Transverse colon (tissue), 4 donors: ENCODE results near the gene SYDE2. TPM values are rescaled to one million over a fixed set of nuclear protein-coding genes. Genes with fewer than 3 reads are reported as not detected.
A peak's percentile ranks its signal among the peaks of the same experiment; 100 is the strongest.

Experiments used
- DNase-seq: peaks from one replicate; pipeline ENCODE4 v3.0.0-alpha.2; 2019
- H3K27ac ChIP-seq, 4 donors: fragments of 200-600 bp; sonication (generic); 2 replicates each; pipeline ENCODE4 v1.5.1; 2016 to 2018; ENCODE audit warnings: inconsistent platforms in 4 of 4
- H3K27me3 ChIP-seq: fragments of 200-600 bp; sonication (generic); 2 replicates; pipeline ENCODE4 v1.5.1; 2017; ENCODE audit warnings: inconsistent platforms
- H3K36me3 ChIP-seq, 4 donors: fragments of 200-600 bp; sonication (generic); 2 replicates each; pipeline ENCODE4 v1.5.1; 2017 to 2019; ENCODE audit warnings: inconsistent platforms in 4 of 4
- H3K4me1 ChIP-seq, 4 donors: fragments of 200-600 bp; sonication (generic); 2 replicates each; pipeline ENCODE4 v1.5.1; 2017 to 2020; ENCODE audit warnings: inconsistent platforms in 4 of 4
- H3K4me3 ChIP-seq, 4 donors: fragments of 200-600 bp; sonication (generic); 1 replicate in 1 of 4; 2 replicates in 3 of 4; pipeline versions ENCODE4 v1.5.1 to v1.6.1; 2017 to 2019; ENCODE audit warnings: inconsistent platforms in 4 of 4
- H3K9me3 ChIP-seq, 2 donors: fragments of 200-600 bp; sonication (generic); 2 replicates each; pipeline ENCODE4 v1.5.1; 2017 to 2019; ENCODE audit warnings: inconsistent platforms in 2 of 2
- EP300 ChIP-seq: sonication (generic); formaldehyde crosslinking; IDR thresholded peaks from one replicate; pipeline ENCODE4 v1.6.1; 2017; ENCODE audit warnings: antibody characterized with exemption, low read depth
- POLR2A ChIP-seq: fragments of 450-650 bp; IDR thresholded peaks from one replicate; pipeline ENCODE4 v1.6.1; 2016; ENCODE audit warnings: antibody characterized with exemption, mild to moderate bottlenecking, moderate library complexity
- POLR2AphosphoS5 ChIP-seq, 3 donors: sonication (generic); formaldehyde crosslinking; IDR thresholded peaks; one replicate each; pipeline ENCODE4 v1.6.1; 2016; ENCODE audit warnings: antibody characterized with exemption in 3 of 3
- WGBS, 2 donors: methylation state at CpG; one replicate each; pipeline ENCODE4 v1.1.5; 2018; ENCODE audit warnings: low coverage in 1 of 2; 5-methylcytosine and 5-hydroxymethylcytosine counted together
- in situ Hi-C, 4 donors: fragments of 200-750 bp; cut with MboI; loops; one replicate each; pipeline versions ENCODE4 v1.15.0 to v1.15.1; 2017; ENCODE audit warnings: low sequenced_read_pairs in 3 of 4, low pct_ligation_motif_present in 1 of 4, low pct_unique_long_range_greater_than_20kb in 1 of 4
- intact Hi-C: fragments of 100-400 bp; cut with DNase I; formaldehyde crosslinking; loops from one replicate; pipeline ENCODE4 v1.15.1; 2023; ENCODE audit warnings: low total_unique reads
- total RNA-seq, 4 donors: library from RNA; depleted of rRNA; stranded (reverse); fragments of >200 nt; gene quantifications; one replicate each; pipeline ENCODE4 v1.1.0, GENCODE V29; 2016
- TF ChIP-seq, protein P1 (sequence below), 5 experiments: fragments of 200-600 bp in 3 of 5; fragments of 450-650 bp in 2 of 5; sonication (generic) in 3 of 5; IDR thresholded peaks; 1 replicate in 2 of 5; 2 replicates in 3 of 5; pipeline ENCODE4 v1.5.1; 2016 to 2017; ENCODE audit warnings: antibody characterized with exemption in 5 of 5, inconsistent platforms in 3 of 5, mild to moderate bottlenecking in 2 of 5, moderate library complexity in 1 of 5

The SYDE2 gene
- total RNA-seq, 4 donors from 2014 or later = 10.1 to 28.8 (median 15.4) TPM

DNA sequence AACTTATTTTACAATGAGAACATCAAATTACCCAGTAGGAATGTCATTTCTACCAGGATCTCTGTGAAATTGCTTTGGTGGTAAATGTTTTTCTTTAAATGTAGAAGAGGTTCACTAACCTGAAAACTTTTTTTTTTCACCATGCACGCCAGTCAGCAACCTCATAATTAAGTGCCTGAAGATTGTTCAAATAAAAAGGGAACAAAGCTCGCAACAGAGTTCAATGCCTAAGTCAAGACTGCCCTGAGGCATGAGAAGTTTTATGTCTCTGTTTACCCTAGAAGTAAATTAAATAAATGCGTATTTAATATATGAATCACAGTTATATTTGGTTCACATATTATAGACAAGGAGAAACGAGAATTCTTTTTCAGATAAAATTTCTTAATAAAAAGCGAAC, 13.8 kb upstream of the SYDE2 start:
- intact Hi-C loops = no loop called here
- TF ChIP-seq EP300 = no peak
- no peak for TF ChIP-seq POLR2AphosphoS5 (IDR thresholded peaks at IDR 0.05)
- TF ChIP-seq, protein P1, sequence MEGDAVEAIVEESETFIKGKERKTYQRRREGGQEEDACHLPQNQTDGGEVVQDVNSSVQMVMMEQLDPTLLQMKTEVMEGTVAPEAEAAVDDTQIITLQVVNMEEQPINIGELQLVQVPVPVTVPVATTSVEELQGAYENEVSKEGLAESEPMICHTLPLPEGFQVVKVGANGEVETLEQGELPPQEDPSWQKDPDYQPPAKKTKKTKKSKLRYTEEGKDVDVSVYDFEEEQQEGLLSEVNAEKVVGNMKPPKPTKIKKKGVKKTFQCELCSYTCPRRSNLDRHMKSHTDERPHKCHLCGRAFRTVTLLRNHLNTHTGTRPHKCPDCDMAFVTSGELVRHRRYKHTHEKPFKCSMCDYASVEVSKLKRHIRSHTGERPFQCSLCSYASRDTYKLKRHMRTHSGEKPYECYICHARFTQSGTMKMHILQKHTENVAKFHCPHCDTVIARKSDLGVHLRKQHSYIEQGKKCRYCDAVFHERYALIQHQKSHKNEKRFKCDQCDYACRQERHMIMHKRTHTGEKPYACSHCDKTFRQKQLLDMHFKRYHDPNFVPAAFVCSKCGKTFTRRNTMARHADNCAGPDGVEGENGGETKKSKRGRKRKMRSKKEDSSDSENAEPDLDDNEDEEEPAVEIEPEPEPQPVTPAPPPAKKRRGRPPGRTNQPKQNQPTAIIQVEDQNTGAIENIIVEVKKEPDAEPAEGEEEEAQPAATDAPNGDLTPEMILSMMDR (IDR thresholded peaks at IDR 0.05) = no peak
- TF ChIP-seq POLR2A = no peak
- no peak for DNase-seq
- 77 to 83% methylated on average over 5 of the region's 5 CpGs for WGBS, 2 donors
- Histone ChIP-seq H3K4me1 (no peaks in the 10 kb centered on the region), H3K4me3 (no peak overlapping the region), H3K36me3 (no peaks in the 10 kb centered on the region), H3K27ac (peak overlapping the region in 3 of 4 donors; percentile 42 to 58 (median 58)), H3K9me3 (no peaks in the 10 kb centered on the region), H3K27me3 (no peaks in the 10 kb centered on the region)
- in situ Hi-C loops = no loop called here

DNA sequence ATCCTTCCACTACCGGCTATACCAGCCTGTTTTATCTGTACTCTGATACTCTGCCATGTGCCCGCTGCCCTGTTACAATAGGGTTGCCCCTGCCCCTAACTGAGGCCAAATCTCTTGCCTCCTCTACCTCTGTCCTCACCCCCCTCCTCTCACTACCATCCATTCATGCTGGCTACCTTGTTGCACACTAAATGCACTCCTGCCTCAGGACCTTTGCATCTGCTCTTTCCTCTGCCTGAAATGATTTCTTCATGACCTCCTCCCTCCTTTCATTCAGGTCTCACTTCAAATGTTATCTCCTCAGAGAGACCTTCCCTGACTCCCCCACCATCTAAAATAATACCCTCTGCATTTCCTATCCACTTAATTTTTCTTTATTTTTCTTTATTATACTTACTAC, 7.7 kb upstream of the SYDE2 start:
- Histone ChIP-seq H3K36me3 (no peaks in the 10 kb centered on the region), H3K27me3 (no peaks in the 10 kb centered on the region), H3K4me3 (no peak overlapping the region), H3K9me3 (no peaks in the 10 kb centered on the region), H3K27ac (no peak overlapping the region), H3K4me1 (peaks cover 0 to 7% (median 4%) of the 10 kb centered on the region in 4 donors)
- in situ Hi-C loops (no loop called here), intact Hi-C loops (no loop called here)
- TF ChIP-seq POLR2A (no peak), POLR2AphosphoS5 (IDR thresholded peaks at IDR 0.05) (no peak), EP300 (no peak)
- TF ChIP-seq, protein P1 (IDR thresholded peaks at IDR 0.05) = no peak
- WGBS, 2 donors = 72 to 87% methylated on average over 2 of the region's 2 CpGs
- no peak for DNase-seq

DNA sequence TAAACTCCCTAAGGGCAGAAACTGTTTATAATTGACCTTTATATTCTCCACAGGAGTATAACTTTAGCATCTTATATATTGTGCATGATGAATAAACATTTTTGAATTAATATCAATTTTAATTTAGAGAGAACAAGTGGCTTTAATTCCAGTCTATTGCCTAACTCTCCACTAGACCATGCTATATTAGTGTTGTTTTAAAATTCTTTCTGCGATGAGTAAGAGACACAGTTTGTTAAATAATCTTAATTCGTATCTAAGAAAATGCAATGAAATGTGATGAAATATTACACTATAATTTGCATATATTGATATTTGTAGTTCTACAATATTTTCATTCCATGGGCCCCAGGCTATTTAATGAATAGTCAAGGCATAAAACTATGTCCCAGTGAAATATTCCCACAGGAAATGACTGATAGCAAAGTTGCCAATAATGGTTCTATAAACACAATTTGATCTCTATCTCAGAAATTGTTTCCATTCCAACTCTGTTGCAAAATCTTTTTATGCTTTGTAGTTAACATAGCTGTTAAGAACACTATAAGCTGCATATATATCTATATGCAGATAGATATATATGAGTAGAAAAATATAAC, 2.9 kb upstream of the SYDE2 start:
- Histone ChIP-seq H3K4me1 (peaks cover 0 to 27% (median 19%) of the 10 kb centered on the region in 4 donors), H3K4me3 (no peak overlapping the region), H3K27ac (peak overlapping the region in 1 of 4 donors; percentile 98), H3K9me3 (no peaks in the 10 kb centered on the region), H3K36me3 (no peaks in the 10 kb centered on the region), H3K27me3 (no peaks in the 10 kb centered on the region)
- no peak for DNase-seq
- intact Hi-C loops (no loop called here), in situ Hi-C loops (no loop called here)
- TF ChIP-seq POLR2AphosphoS5 (IDR thresholded peaks at IDR 0.05) (no peak), EP300 (no peak), POLR2A (no peak)
- TF ChIP-seq, protein P1 (IDR thresholded peaks at IDR 0.05) = no peak
- WGBS, 2 donors = 79 to 80% methylated on average over 2 of the region's 2 CpGs

DNA sequence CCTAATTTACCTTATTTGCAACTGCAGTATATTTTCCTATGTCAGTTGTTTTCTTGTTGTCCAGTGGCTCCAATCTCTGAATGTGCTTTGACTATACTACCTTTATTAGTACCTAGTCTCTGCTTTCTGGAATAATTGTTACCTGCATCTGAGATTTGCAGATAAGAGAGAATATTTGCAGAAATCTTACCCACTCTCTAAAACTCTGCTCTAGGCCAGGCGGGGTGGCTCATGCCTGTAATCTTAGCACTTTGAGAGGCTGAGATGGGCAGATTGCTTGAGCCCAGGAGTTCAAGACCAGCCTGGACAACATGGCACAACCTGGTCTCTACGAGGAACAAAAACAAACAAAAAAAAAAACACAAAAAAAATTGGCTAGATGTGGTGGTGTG, 2.0 kb upstream of the SYDE2 start:
- intact Hi-C loops (no loop called here), in situ Hi-C loops (no loop called here)
- peak overlapping the region in 3 of 4 donors; percentile 98 to 99 (median 98) for H3K27ac ChIP-seq
- peaks cover 0 to 35% (median 19%) of the 10 kb centered on the region in 4 donors for H3K4me1 ChIP-seq
- TF ChIP-seq POLR2AphosphoS5 (IDR thresholded peaks at IDR 0.05) = no peak
- 70 to 93% methylated on average over 2 of the region's 2 CpGs for WGBS, 2 donors
- H3K27me3 ChIP-seq = no peaks in the 10 kb centered on the region
- H3K36me3 ChIP-seq = no peaks in the 10 kb centered on the region
- peak overlapping the region in 1 of 4 donors; percentile 84 for H3K4me3 ChIP-seq
- no peak for DNase-seq
- no peaks in the 10 kb centered on the region for H3K9me3 ChIP-seq
